GM12892 (cell line): ENCODE data around the gene ADORA2B.

Source experiments
- POLR2A ChIP-seq: IDR thresholded peaks from 2 replicates; pipeline ENCODE4 v1.6.1; 2011; ENCODE audit warnings: low read depth, low read length, control low read depth
- POLR2AphosphoS5 ChIP-seq: IDR thresholded peaks from 2 replicates; pipeline ENCODE4 v1.6.1; 2011; ENCODE audit warnings: low read depth, low read length, control low read depth
- TAF1 ChIP-seq: IDR thresholded peaks from 2 replicates; pipeline ENCODE4 v1.6.1; 2011; ENCODE audit warnings: low read depth, mild to moderate bottlenecking, control low read depth, low read length, borderline replicate concordance

DNA sequence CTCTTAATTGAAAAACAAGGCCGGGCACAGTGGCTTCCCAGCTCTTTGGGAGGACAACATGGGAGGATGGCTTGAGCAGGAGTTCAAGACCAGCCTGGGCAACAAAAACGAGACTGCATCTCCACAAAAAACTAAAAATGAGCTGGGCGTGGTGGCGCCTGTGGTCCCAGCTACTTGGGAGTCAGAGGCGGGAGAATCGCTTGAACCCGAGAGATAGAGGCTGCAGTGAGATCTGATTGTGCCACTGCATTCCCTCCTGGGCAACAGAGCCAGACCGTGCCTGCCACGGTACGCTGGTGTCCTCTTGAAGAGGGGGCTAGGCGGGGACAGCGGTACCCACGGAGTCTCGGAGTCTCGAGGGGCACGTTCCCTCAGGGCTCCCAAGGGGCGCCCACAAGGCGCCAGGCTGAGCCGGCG, 27.9 kb upstream of the ADORA2B start:
- no peak for TF ChIP-seq POLR2A
- no peak for TF ChIP-seq POLR2AphosphoS5
- no peak for TF ChIP-seq TAF1
